Sigmoid colon (tissue), 4 donors: ENCODE results near the gene NBEAL2.

Experiments
- CTCF ChIP-seq, 4 experiments: fragments of 450-650 bp in 3 of 4; fragments of 200-600 bp in 1 of 4; IDR thresholded peaks; one replicate each; pipeline ENCODE4 v1.5.1; 2016 to 2019; ENCODE audit warnings: antibody characterized with exemption in 4 of 4, mild to moderate bottlenecking in 3 of 4, moderate library complexity in 2 of 4
- POLR2A ChIP-seq, 2 donors: fragments of 450-650 bp; IDR thresholded peaks; one replicate each; pipeline ENCODE4 v1.6.1; 2016; ENCODE audit warnings: antibody characterized with exemption in 2 of 2, mild to moderate bottlenecking in 2 of 2, moderate library complexity in 2 of 2
- POLR2AphosphoS5 ChIP-seq, 4 donors: sonication (generic); formaldehyde crosslinking; IDR thresholded peaks; one replicate each; pipeline ENCODE4 v1.6.1; 2017; ENCODE audit warnings: antibody characterized with exemption in 4 of 4

DNA sequence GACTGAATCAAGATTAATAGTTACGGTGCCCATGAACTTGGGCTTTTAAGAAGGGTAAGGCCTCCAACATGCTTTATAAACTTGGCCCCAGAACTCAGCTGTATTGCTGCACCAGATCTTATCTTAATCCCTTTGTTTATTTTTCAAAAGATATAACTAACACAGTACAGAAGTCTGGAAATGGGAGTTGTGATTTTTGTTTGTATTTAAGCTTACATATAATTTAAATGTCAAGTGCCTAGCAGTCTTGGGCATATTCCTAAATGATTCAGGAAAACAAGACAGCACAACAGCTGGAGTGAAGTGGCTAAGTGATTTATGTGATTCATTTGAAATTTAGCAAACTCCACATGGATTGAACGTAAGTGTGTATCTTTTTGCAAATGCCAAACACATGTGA lies 56.2 kb downstream of the NBEAL2 start:
- TF ChIP-seq CTCF (IDR thresholded peaks at IDR 0.05) (no peak), POLR2A (IDR thresholded peaks at IDR 0.05) (no peak), POLR2AphosphoS5 (IDR thresholded peaks at IDR 0.05) (no peak)
